DOHH2 (cell line): ENCODE data around the gene FASTKD1.

Source experiments
- H3F3A ChIP-seq: fragments of 200-600 bp; sonication (generic), shearing (Covaris generic); 2 replicates; pipeline ENCODE4 v1.6.0; 2016; ENCODE audit warnings: antibody characterized with exemption, mild to moderate bottlenecking; ENCODE audit not compliant: control insufficient read depth, insufficient read depth
- H3K27ac ChIP-seq: fragments of 200-600 bp; sonication (generic); 2 replicates; pipeline ENCODE4 v1.5.1; 2014; ENCODE audit warnings: low read depth, mild to moderate bottlenecking, low read length, moderate library complexity
- H3K27me3 ChIP-seq: fragments of 200-600 bp; sonication (generic); 2 replicates; pipeline ENCODE4 v1.6.1; 2014; ENCODE audit warnings: mild to moderate bottlenecking, low read length, mixed read lengths; ENCODE audit not compliant: control insufficient read depth
- H3K36me3 ChIP-seq: fragments of 200-600 bp; sonication (generic); 2 replicates; pipeline ENCODE4 v1.6.1; 2014; ENCODE audit warnings: mild to moderate bottlenecking, low read length, moderate library complexity, mixed read lengths; ENCODE audit not compliant: control insufficient read depth
- H3K4me1 ChIP-seq: fragments of 200-600 bp; sonication (generic); 2 replicates; pipeline ENCODE4 v1.6.1; 2014; ENCODE audit warnings: mild to moderate bottlenecking, low read length, mixed read lengths; ENCODE audit not compliant: control insufficient read depth
- H3K4me2 ChIP-seq: fragments of 200-600 bp; sonication (generic); 2 replicates; pipeline ENCODE4 v1.6.0; 2014; ENCODE audit warnings: mild to moderate bottlenecking, low read length, moderate library complexity
- H3K4me3 ChIP-seq: fragments of 200-600 bp; sonication (generic); 2 replicates; pipeline ENCODE4 v1.5.1; 2014; ENCODE audit warnings: mild to moderate bottlenecking, low read length, mixed read lengths
- H3K79me2 ChIP-seq: fragments of 200-600 bp; sonication (generic); 2 replicates; pipeline ENCODE4 v1.6.1; 2014; ENCODE audit warnings: mild to moderate bottlenecking, low read length, mixed read lengths; ENCODE audit not compliant: control insufficient read depth
- H3K9me2 ChIP-seq: fragments of 200-600 bp; sonication (generic); replicated peaks from 2 replicates; pipeline ENCODE4 v1.6.1; 2014; ENCODE audit warnings: mild to moderate bottlenecking, low read length, mixed read lengths; ENCODE audit not compliant: control insufficient read depth
- H3K9me3 ChIP-seq: fragments of 200-600 bp; sonication (generic); 2 replicates; pipeline ENCODE4 v1.6.1; 2014; ENCODE audit warnings: antibody characterized with exemption, low read length, mixed read lengths; ENCODE audit not compliant: control insufficient read depth, insufficient read depth
- H4K20me1 ChIP-seq: fragments of 200-600 bp; sonication (generic); 2 replicates; pipeline ENCODE4 v1.6.0; 2014; ENCODE audit warnings: low read depth, mild to moderate bottlenecking, antibody characterized with exemption, low read length, moderate library complexity; ENCODE audit not compliant: control insufficient read depth, insufficient read depth
- CTCF ChIP-seq: fragments of 200-600 bp; sonication (generic); IDR thresholded peaks from one replicate; pipeline ENCODE4 v1.5.1; 2014; ENCODE audit warnings: antibody characterized with exemption, mild to moderate bottlenecking, low read depth, low read length; ENCODE audit not compliant: poor library complexity, severe bottlenecking
- EZH2phosphoT487 ChIP-seq: fragments of 200-600 bp; sonication (generic); IDR thresholded peaks from 2 replicates; pipeline ENCODE4 v1.6.1; 2017; ENCODE audit warnings: borderline replicate concordance, mild to moderate bottlenecking, antibody characterized with exemption, low read length, moderate library complexity, mixed read lengths

The FASTKD1 gene

GRCh38 chr2:169528271-169528701 lies 45.4 kb downstream of the FASTKD1 start:
- no peak overlapping the region for H3K4me3 ChIP-seq
- no peaks in the 10 kb centered on the region for H3K9me2 ChIP-seq
- H4K20me1 ChIP-seq: no peaks in the 10 kb centered on the region
- H3F3A ChIP-seq: no peaks in the 10 kb centered on the region
- H3K27ac ChIP-seq: no peak overlapping the region
- H3K4me2 ChIP-seq: no peak overlapping the region
- H3K27me3 ChIP-seq: no peaks in the 10 kb centered on the region
- H3K79me2 ChIP-seq: no peaks in the 10 kb centered on the region
- no peaks in the 10 kb centered on the region for H3K9me3 ChIP-seq
- no peaks in the 10 kb centered on the region for H3K4me1 ChIP-seq
- peak; percentile 95 for TF ChIP-seq CTCF
- no peak for TF ChIP-seq EZH2phosphoT487
- H3K36me3 ChIP-seq: peaks cover 3% of the 10 kb centered on the region; the same call in 1 of the 2 replicates

- H4K20me1 ChIP-seq: no peaks in the 10 kb centered on the region
- peaks cover 3% of the 10 kb centered on the region; the same call in 1 of the 2 replicates for H3K36me3 ChIP-seq
- H3K27ac ChIP-seq: no peak overlapping the region
- no peaks in the 10 kb centered on the region for H3K79me2 ChIP-seq
- H3K9me2 ChIP-seq: no peaks in the 10 kb centered on the region
- no peaks in the 10 kb centered on the region for H3K4me1 ChIP-seq
- H3F3A ChIP-seq: no peaks in the 10 kb centered on the region
- H3K4me3 ChIP-seq: no peak overlapping the region
- H3K27me3 ChIP-seq: no peaks in the 10 kb centered on the region
- no peaks in the 10 kb centered on the region for H3K9me3 ChIP-seq
- H3K4me2 ChIP-seq: no peak overlapping the region
- no peak for TF ChIP-seq EZH2phosphoT487
- TF ChIP-seq CTCF: no peak
These were observed 47.2 kb downstream of the FASTKD1 start for GRCh38 chr2:169526451-169526850.

GRCh38 chr2:169525434-169525833 lies 48.2 kb downstream of the FASTKD1 start:
- no peaks in the 10 kb centered on the region for H3F3A ChIP-seq
- no peaks in the 10 kb centered on the region for H3K79me2 ChIP-seq
- H3K4me1 ChIP-seq: no peaks in the 10 kb centered on the region
- H3K4me2 ChIP-seq: no peak overlapping the region
- peaks cover 3% of the 10 kb centered on the region; the same call in 1 of the 2 replicates for H3K36me3 ChIP-seq
- no peak overlapping the region for H3K27ac ChIP-seq
- no peaks in the 10 kb centered on the region for H4K20me1 ChIP-seq
- TF ChIP-seq EZH2phosphoT487 (no peak), CTCF (no peak)
- H3K4me3 ChIP-seq: no peak overlapping the region
- H3K9me3 ChIP-seq: no peaks in the 10 kb centered on the region
- no peaks in the 10 kb centered on the region for H3K9me2 ChIP-seq
- H3K27me3 ChIP-seq: no peaks in the 10 kb centered on the region
